ENCODE results near the gene MS4A1.

DNA sequence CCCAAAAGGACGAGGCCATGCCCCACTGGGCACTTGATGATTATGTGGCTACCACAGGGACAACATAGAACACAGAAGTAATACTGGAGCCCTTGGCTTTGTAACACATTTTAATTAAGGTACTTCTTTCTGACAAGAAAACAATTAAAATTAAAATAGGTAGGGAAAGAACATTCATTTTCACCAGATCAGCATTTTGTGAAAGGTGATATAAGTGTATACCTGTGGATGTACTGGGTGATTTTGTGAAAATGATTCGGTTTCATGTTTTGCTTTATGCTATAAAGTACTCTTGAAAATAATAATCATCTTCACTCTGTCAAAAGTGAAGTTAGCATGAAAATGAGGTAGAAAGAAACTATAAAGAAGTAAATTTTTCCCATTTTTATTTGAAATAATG is 37.8 kb downstream of the MS4A1 start:
- TF ChIP-seq JUND (IDR thresholded peaks at IDR 0.05; ENCODE audit: low read length) = no peak
- TF ChIP-seq SP4 (IDR thresholded peaks at IDR 0.05; ENCODE audit: low read length) = no peak
- no peak for TF ChIP-seq RBBP5 (IDR thresholded peaks at IDR 0.05; ENCODE audit: borderline replicate concordance, low read depth, low read length)
- no peak for TF ChIP-seq TAF1 (IDR thresholded peaks at IDR 0.05; ENCODE audit: low read depth, low read length)
- TF ChIP-seq, protein P1, sequence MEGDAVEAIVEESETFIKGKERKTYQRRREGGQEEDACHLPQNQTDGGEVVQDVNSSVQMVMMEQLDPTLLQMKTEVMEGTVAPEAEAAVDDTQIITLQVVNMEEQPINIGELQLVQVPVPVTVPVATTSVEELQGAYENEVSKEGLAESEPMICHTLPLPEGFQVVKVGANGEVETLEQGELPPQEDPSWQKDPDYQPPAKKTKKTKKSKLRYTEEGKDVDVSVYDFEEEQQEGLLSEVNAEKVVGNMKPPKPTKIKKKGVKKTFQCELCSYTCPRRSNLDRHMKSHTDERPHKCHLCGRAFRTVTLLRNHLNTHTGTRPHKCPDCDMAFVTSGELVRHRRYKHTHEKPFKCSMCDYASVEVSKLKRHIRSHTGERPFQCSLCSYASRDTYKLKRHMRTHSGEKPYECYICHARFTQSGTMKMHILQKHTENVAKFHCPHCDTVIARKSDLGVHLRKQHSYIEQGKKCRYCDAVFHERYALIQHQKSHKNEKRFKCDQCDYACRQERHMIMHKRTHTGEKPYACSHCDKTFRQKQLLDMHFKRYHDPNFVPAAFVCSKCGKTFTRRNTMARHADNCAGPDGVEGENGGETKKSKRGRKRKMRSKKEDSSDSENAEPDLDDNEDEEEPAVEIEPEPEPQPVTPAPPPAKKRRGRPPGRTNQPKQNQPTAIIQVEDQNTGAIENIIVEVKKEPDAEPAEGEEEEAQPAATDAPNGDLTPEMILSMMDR (IDR thresholded peaks at IDR 0.05; ENCODE audit: control extremely low read depth in 1 of 3, insufficient read depth in 1 of 3, low read depth in 1 of 3, low read length in 3 of 3) = no peak
- no peak for TF ChIP-seq EZH2 (IDR thresholded peaks at IDR 0.05; ENCODE audit: low read depth, low read length, severe bottlenecking)
- TF ChIP-seq ATF2 (IDR thresholded peaks at IDR 0.05; ENCODE audit: low read length) = no peak
- no peak for TF ChIP-seq SIN3A (conservative IDR thresholded peaks at IDR 0.05 in 1 of 2, IDR thresholded peaks at IDR 0.05 in 1 of 2; ENCODE audit: low read depth in 1 of 2, low read length in 2 of 2)
- TF ChIP-seq CBX5 (IDR thresholded peaks at IDR 0.05; ENCODE audit: low read depth, low read length) = no peak
- TF ChIP-seq ZNF274 (IDR thresholded peaks at IDR 0.05; ENCODE audit: borderline replicate concordance, extremely low read depth, low read length) = no peak
- no peak for TF ChIP-seq CHD2 (IDR thresholded peaks at IDR 0.05; ENCODE audit: low read length)

Data from H1 (cell line).